ENCODE data around the gene ANKRD12.

DNA sequence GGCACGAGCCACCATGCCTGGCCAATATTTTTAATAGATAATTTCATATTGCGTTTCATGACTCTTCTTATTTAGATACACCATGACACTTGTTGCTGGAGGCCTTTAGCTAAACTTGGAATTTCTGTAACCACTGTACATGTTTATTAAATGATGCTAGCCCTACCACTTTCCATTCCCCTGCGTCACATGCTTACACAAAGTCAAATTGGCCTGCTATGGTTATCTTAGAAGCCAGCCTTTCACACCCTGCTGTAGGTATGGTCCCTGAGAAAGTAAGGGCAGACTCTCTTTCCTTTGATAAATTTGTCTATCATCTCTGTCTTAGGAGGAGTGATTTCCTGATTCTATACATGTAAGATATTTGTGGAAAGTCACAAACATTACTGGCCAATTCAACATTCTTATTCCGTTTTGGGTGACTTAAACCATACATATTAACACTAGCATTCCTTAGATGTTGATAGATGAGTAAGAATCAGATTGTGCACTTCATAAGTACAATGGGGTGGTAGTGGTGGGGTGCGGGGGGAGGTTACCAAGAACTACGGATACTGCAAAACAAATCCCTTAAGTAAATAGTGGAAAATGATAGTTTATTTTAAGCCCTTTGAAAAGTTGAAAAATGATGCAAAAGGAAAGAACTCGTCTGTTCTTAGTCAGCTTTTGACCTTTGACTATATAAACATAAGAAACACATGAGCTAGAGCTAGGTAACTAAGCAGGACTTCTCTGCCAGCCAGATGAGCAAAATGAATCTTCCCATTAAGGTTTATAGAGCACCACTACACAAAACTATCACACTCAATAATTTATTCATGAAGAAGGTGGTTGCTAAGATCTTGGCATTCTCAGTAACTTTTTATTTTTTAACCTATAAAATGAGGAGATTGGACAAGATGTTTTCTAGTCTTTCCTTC lies 42.0 kb upstream of the ANKRD12 start:
- no peak for TF ChIP-seq TAF1 (IDR thresholded peaks at IDR 0.05; ENCODE audit: borderline replicate concordance, low read depth, low read length)
- no peak for TF ChIP-seq POLR2AphosphoS5 (IDR thresholded peaks at IDR 0.05; ENCODE audit: low read depth, low read length)
- no peak for TF ChIP-seq POLR2A (IDR thresholded peaks at IDR 0.05; ENCODE audit: low read depth, low read length)

Measured in GM12892 (cell line).